Measurements from ENCODE around the gene WDR27.

Gene WDR27

DNA sequence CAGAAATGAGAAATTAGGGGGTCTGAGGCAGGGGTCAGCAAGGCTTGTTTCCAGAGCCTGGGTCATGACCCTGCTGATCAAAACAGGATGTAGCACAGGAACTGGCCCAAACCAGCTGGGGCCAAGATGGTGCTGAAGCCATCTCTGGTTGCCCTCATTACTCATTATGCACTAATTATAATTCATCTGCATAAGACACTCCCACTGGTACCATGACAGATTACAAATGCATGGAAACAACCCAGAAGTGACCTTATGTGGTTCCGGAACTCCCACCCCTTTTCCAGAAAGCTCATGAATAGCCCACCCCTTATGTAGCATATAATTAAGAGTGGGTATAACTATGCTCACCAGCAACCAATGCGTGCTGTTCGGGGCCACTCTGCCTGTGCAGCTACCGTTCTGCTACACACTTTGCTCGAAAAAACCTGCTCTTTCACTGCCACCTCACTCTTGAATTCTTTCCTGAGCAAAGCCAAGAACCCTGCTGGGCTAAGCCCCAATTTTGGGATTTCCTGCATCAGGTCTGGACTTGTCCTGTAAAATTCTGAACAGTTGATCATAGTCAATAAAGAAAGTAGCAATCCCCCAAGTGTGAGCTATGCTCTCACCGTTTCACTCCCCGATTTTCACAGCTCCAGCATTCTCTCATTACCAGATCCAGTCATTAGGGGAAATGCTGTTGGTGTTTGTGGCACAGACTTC lies 122.3 kb downstream of the WDR27 start:
- POLR2A ChIA-PET (ENCODE audit: low non-redundant PET): no interaction called here
- CTCF ChIA-PET: interaction anchor here (0.6 kb wide), 1 partner anchor 269 kb away, joined by 3 read pairs; no protein-coding TSS in a partner anchor
- peak; percentile 23 for DNase-seq (ENCODE audit: low spot score)
- TF ChIP-seq, protein P1, sequence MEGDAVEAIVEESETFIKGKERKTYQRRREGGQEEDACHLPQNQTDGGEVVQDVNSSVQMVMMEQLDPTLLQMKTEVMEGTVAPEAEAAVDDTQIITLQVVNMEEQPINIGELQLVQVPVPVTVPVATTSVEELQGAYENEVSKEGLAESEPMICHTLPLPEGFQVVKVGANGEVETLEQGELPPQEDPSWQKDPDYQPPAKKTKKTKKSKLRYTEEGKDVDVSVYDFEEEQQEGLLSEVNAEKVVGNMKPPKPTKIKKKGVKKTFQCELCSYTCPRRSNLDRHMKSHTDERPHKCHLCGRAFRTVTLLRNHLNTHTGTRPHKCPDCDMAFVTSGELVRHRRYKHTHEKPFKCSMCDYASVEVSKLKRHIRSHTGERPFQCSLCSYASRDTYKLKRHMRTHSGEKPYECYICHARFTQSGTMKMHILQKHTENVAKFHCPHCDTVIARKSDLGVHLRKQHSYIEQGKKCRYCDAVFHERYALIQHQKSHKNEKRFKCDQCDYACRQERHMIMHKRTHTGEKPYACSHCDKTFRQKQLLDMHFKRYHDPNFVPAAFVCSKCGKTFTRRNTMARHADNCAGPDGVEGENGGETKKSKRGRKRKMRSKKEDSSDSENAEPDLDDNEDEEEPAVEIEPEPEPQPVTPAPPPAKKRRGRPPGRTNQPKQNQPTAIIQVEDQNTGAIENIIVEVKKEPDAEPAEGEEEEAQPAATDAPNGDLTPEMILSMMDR (conservative IDR thresholded peaks at IDR 0.05; ENCODE audit: low read depth): no peak
- no peak overlapping the region for H3K27ac ChIP-seq

DNA sequence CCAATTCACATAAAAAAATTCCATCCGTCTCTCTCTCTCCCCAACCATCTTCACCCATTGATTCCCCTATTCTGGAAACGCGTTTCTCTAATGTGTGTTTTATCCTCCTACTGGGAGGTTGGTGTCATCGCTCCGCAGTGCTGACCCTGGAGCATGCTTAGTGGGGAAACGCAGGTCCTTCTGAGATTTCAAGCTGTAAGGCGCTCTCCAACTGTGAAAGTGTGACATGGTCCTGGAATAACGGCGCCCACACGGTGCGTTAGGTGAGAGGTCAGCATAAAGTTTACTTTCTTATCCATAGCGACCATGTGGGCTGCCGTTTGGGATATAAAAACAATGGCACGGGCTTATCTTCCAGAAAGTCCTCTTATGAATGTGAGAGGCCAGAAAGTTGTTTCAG lies 123.9 kb downstream of the WDR27 start:
- no peak overlapping the region for H3K27ac ChIP-seq
- no peak for DNase-seq (ENCODE audit: low spot score)
- ChIA-PET POLR2A (ENCODE audit: low non-redundant PET) (no interaction called here), CTCF (interaction anchor here (0.9 kb wide), 1 partner anchor 621 kb away, joined by 3 read pairs; no protein-coding TSS in a partner anchor)
- TF ChIP-seq, protein P1 (conservative IDR thresholded peaks at IDR 0.05; ENCODE audit: low read depth): no peak

DNA sequence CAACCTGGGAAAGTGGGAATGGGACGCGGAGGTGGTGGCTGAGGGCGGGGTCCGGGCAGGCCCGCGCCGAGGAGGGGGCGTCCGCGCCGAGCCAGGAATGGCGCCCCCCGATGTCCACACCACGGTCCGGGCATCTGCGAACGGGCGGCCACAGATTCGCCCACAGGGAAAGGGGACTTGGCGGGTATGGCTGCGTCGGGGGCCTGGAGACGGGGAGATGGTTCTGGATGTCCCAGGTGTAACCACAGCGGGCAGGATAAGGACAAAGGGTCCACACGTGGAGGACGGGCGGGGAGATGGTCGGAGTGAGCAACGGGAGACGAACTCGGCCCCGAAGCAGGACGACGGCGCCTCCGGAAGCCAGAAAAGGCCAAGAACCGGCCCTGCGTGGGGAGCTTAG lies 124.6 kb downstream of the WDR27 start:
- TF ChIP-seq, protein P1 (conservative IDR thresholded peaks at IDR 0.05; ENCODE audit: low read depth): no peak
- H3K27ac ChIP-seq: no peak overlapping the region
- CTCF ChIA-PET: interaction anchor here (0.5 kb wide), 1 partner anchor 764 kb away, joined by 3 read pairs; no protein-coding TSS in a partner anchor
- POLR2A ChIA-PET (ENCODE audit: low non-redundant PET): no interaction called here
- DNase-seq (ENCODE audit: low spot score): no peak

- CTCF ChIA-PET: no interaction called here
- POLR2A ChIA-PET (ENCODE audit: low non-redundant PET): interaction anchor here (0.7 kb wide), 1 partner anchor 404 kb away, joined by 6 read pairs; no protein-coding TSS in a partner anchor
Observed at GRCh38 chr6:169575821-169576220, 126.0 kb downstream of the WDR27 start.

DNA sequence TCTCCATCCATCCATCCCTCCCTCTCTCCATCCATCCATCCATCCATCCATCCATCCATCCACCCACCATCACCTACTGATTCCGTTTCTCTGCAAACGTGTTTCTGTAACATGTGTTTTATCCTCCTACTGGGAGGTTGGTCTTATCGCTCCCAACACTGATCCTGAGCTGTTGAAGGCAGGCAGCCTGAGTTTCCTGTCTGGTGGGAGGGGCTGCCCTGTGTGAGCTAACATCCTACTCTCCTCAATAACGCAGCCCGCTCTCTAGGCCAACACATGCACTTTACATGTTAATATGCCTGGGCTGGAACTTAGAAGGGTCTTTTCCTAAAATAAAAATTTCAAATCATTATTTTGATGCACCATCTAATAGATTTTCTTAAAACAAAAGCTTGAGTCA lies 126.5 kb downstream of the WDR27 start:
- ChIA-PET CTCF (no interaction called here), POLR2A (ENCODE audit: low non-redundant PET) (interaction anchor here (0.7 kb wide), 1 partner anchor 403 kb away, joined by 6 read pairs; no protein-coding TSS in a partner anchor)

More at GRCh38 chr6:169575821-169576220, 126.0 kb downstream of the WDR27 start:
- no peak overlapping the region for H3K27ac ChIP-seq
- DNase-seq (ENCODE audit: low spot score): no peak
- TF ChIP-seq, protein P1 (conservative IDR thresholded peaks at IDR 0.05; ENCODE audit: low read depth): no peak

DNA sequence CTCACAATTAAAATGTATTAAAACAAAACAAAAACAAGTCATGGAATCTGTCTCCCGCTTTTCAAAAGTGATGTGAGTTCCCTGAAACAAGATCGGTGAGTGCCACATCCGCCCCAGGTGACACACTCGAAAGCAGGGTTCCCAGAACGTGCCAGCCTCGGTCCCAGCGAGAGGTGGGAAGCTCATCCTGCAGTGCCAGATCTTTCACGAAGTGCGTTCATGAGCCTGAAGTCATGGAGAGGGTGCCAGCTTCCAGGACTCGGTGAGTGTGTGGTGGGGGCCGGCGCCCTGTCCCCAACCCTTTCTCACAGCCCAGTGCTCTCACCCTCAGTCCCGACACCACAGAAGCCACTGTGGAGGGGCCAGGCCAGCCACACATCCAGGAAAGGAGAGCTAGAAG lies 127.4 kb downstream of the WDR27 start:
- no peak overlapping the region for H3K27ac ChIP-seq
- ChIA-PET CTCF (no interaction called here), POLR2A (ENCODE audit: low non-redundant PET) (no interaction called here)
- TF ChIP-seq, protein P1 (conservative IDR thresholded peaks at IDR 0.05; ENCODE audit: low read depth): no peak
- no peak for DNase-seq (ENCODE audit: low spot score)

More for the DNA sequence above, 126.5 kb downstream of the WDR27 start:
- no peak overlapping the region for H3K27ac ChIP-seq
- TF ChIP-seq, protein P1 (conservative IDR thresholded peaks at IDR 0.05; ENCODE audit: low read depth): no peak
- DNase-seq (ENCODE audit: low spot score): no peak
